HG02885 (cell line): ENCODE measurements around the gene KLHL17.
A peak's percentile ranks its signal among the peaks of the same experiment; 100 is the strongest.

Source experiments
- ATAC-seq: cut with Tn5 transposase; IDR thresholded peaks from one replicate; pipeline ENCODE4 v1.9.1; 2021; ENCODE audit warnings: mild to moderate bottlenecking; ENCODE audit not compliant: unreplicated experiment, poor library complexity

KLHL17 gene

DNA sequence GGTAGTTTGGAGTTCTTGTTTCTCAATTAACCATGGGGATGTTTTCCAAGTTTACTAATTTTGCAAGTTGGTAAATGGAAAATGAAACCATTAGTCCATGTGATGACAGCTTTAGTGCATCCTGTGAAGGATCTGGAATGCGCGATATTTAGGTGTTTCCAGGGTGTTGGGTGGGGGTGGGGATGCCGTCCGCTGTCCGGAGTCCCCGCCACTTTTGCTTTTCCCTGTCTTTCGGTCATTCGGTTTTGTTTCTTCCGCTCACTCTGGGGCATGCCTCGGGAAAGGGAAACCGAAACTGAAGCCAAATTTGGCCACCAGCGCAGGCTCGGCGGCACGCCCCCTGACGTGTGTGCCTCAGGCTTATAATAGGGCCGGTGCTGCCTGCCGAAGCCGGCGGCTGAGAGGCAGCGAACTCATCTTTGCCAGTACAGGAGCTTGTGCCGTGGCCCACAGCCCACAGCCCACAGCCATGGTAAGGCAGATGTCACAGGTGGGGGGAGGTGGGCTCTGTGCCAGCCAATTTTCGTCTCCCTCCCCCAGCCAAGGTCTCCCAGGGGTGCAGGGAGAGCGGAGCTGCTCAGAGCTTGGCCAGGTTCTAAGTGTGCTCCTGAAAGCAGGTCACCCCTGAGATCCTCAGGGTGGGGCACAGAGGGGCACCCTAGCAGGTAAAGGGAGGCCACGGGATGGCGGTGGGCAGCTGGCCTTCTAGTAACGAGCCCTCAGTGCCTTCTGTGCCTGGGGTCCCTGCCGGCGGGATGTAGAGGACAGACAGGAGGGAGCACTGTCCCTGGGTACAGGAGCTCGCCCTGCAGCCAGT, 52.9 kb downstream of the KLHL17 start, which contains the start of gene ISG15:
Gene ISG15, plus strand, starts transcription at position 393 of the 817 bp plus-strand sequence. Its CDS starts 77 bp downstream, at position 470.
- peak; percentile 85 for ATAC-seq

DNA sequence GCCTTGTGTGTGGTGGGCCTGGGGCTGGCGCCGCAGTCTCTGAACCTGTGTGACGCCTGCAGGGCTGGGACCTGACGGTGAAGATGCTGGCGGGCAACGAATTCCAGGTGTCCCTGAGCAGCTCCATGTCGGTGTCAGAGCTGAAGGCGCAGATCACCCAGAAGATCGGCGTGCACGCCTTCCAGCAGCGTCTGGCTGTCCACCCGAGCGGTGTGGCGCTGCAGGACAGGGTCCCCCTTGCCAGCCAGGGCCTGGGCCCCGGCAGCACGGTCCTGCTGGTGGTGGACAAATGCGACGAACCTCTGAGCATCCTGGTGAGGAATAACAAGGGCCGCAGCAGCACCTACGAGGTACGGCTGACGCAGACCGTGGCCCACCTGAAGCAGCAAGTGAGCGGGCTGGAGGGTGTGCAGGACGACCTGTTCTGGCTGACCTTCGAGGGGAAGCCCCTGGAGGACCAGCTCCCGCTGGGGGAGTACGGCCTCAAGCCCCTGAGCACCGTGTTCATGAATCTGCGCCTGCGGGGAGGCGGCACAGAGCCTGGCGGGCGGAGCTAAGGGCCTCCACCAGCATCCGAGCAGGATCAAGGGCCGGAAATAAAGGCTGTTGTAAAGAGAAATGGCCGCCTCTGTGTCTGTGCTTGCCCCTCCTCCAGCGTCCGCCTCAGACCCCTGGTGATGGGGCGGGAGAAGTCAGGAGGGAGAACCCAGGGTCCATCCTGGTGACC, 53.7 kb downstream of the KLHL17 start:
- ATAC-seq, result peak; percentile 28

GRCh38 chr1:1014799-1015681, 54.7 kb downstream of the KLHL17 start:
- no peak for ATAC-seq
